GM19467 (cell line): ENCODE measurements around the gene PLCB1.

ENCODE experiments used
- ATAC-seq: cut with Tn5 transposase; IDR thresholded peaks from one replicate; pipeline ENCODE4 v1.9.1; 2021; ENCODE audit warnings: mild to moderate bottlenecking, moderate library complexity; ENCODE audit not compliant: unreplicated experiment

Gene PLCB1

GRCh38 chr20:8128291-8129060 lies 3.6 kb upstream of the PLCB1 start:
- ATAC-seq = no peak

- ATAC-seq = no peak
Measured at GRCh38 chr20:8129211-8129976, 2.7 kb upstream of the PLCB1 start.

GRCh38 chr20:8130840-8131526 lies 1.1 kb upstream of the PLCB1 start:
- ATAC-seq = no peak

GRCh38 chr20:8132484-8133309 lies 631 bp downstream of the PLCB1 start:
- no peak for ATAC-seq

GRCh38 chr20:8133310-8133768 lies 1.3 kb downstream of the PLCB1 start:
- ATAC-seq = no peak

GRCh38 chr20:8133851-8134451 lies 1.9 kb downstream of the PLCB1 start:
- ATAC-seq = no peak

GRCh38 chr20:8139899-8140298 lies 7.8 kb downstream of the PLCB1 start:
- no peak for ATAC-seq

GRCh38 chr20:8143474-8143873 lies 11.4 kb downstream of the PLCB1 start:
- no peak for ATAC-seq

- no peak for ATAC-seq
Measured at GRCh38 chr20:8144282-8145245, 12.5 kb downstream of the PLCB1 start.

GRCh38 chr20:8145246-8146168 lies 13.4 kb downstream of the PLCB1 start:
- ATAC-seq = no peak

- no peak for ATAC-seq
Measured at GRCh38 chr20:8147476-8147875, 15.4 kb downstream of the PLCB1 start.

- no peak for ATAC-seq
Measured at GRCh38 chr20:8148501-8148900, 16.4 kb downstream of the PLCB1 start.

- no peak for ATAC-seq
Measured at GRCh38 chr20:8150591-8150990, 18.5 kb downstream of the PLCB1 start.

- no peak for ATAC-seq
Measured at GRCh38 chr20:8151372-8151771, 19.3 kb downstream of the PLCB1 start.

GRCh38 chr20:8152183-8152582 lies 20.1 kb downstream of the PLCB1 start:
- no peak for ATAC-seq

- no peak for ATAC-seq
Measured at GRCh38 chr20:8152847-8153246, 20.8 kb downstream of the PLCB1 start.

GRCh38 chr20:8153281-8153908 lies 21.3 kb downstream of the PLCB1 start:
- ATAC-seq = peak; percentile 43

- no peak for ATAC-seq
Measured at GRCh38 chr20:8154638-8155037, 22.6 kb downstream of the PLCB1 start.
